HepG2 (cell line): Measurements from ENCODE around the gene KLF3. TPM values are rescaled to one million over a fixed set of nuclear protein-coding genes. Genes with fewer than 3 reads are reported as not detected.
A peak's percentile ranks its signal among the peaks of the same experiment; 100 is the strongest.

Source experiments
- BHLHE40 ChIP-seq: IDR thresholded peaks from 2 replicates; pipeline ENCODE4 v1.6.1; 2011; ENCODE audit warnings: low read length, improper control_type of control experiment
- FOXP1 ChIP-seq, 2 experiments: fragments of 450-650 bp in 1 of 2; IDR thresholded peaks; 2 replicates each; pipeline ENCODE4 v1.6.1; 2017 to 2018; ENCODE audit warnings: antibody characterized with exemption in 1 of 2
- KDM2A ChIP-seq: sonication (generic); formaldehyde crosslinking; IDR thresholded peaks from 2 replicates; pipeline ENCODE4 v1.4.0; 2020; ENCODE audit warnings: low read depth, missing genetic modification reagents, borderline replicate concordance
- MTF1 ChIP-seq: sonication (generic); formaldehyde crosslinking; IDR thresholded peaks from 2 replicates; pipeline ENCODE4 v1.5.0; 2020; ENCODE audit warnings: missing genetic modification reagents
- NCOR1 ChIP-seq: fragments of 200-600 bp; sonication (generic); IDR thresholded peaks from 2 replicates; pipeline ENCODE4 v1.7.0; 2017; ENCODE audit warnings: antibody characterized with exemption, low read length, borderline replicate concordance
- TGIF2 ChIP-seq: IDR thresholded peaks from 2 replicates; pipeline ENCODE4 v1.6.1; 2016; ENCODE audit warnings: control low read depth, missing compliant biosample characterization
- XBP1 ChIP-seq: sonication (generic); formaldehyde crosslinking; IDR thresholded peaks from 2 replicates; pipeline ENCODE4 v1.5.0; 2020; ENCODE audit warnings: missing genetic modification reagents
- ZFX ChIP-seq: sonication (generic); formaldehyde crosslinking; IDR thresholded peaks from 2 replicates; pipeline ENCODE4 v1.4.0; 2020; ENCODE audit warnings: mild to moderate bottlenecking, low read depth, missing genetic modification reagents, moderate library complexity
- ZNF101 ChIP-seq: sonication (generic); formaldehyde crosslinking; IDR thresholded peaks from 2 replicates; pipeline ENCODE4 v1.4.0; 2020; ENCODE audit warnings: mild to moderate bottlenecking, low read depth, missing genetic modification reagents, borderline replicate concordance
- ZNF382 ChIP-seq: sonication (generic); formaldehyde crosslinking; IDR thresholded peaks from 2 replicates; pipeline ENCODE4 v1.5.0; 2020; ENCODE audit warnings: missing genetic modification reagents, mild to moderate bottlenecking, borderline replicate concordance
- ZNF589 ChIP-seq: sonication (generic); formaldehyde crosslinking; conservative IDR thresholded peaks from 2 replicates; pipeline ENCODE4 v1.8.0; 2022; ENCODE audit warnings: mild to moderate bottlenecking, moderate library complexity, missing genetic modification reagents
- ZNF839 ChIP-seq: sonication (generic); formaldehyde crosslinking; IDR thresholded peaks from 2 replicates; pipeline ENCODE4 v1.4.0; 2020; ENCODE audit warnings: missing genetic modification reagents, mild to moderate bottlenecking, borderline replicate concordance
- polyA plus RNA-seq, 8 experiments: library from polyadenylated mRNA; depleted of rRNA in 3 of 8; stranded (reverse) in 7 of 8; unstranded in 1 of 8; fragments of >200 nt; fragmentation: Illumina TruSeq in 4 of 8; extraction: Trizol in 4 of 8; gene quantifications; 2 replicates each; pipeline versions ENCODE4 v1.2.1 to v1.2.3, GENCODE V29; 2011 to 2016; ENCODE audit warnings: low read depth in 4 of 8, missing spikeins in 1 of 8, mixed read lengths in 1 of 8; ENCODE audit not compliant: insufficient read depth in 1 of 8
- total RNA-seq, 5 experiments: library from RNA; depleted of rRNA; stranded (reverse); fragments of >200 nt; fragmentation: Illumina TruSeq; extraction: Trizol; gene quantifications; 2 replicates each; pipeline ENCODE4 v1.2.3, GENCODE V29; 2016; ENCODE audit warnings: low read depth in 1 of 5
- TF ChIP-seq, protein P1 (sequence below): sonication (generic); formaldehyde crosslinking; IDR thresholded peaks from 2 replicates; pipeline ENCODE4; 2020; ENCODE audit warnings: missing genetic modification reagents, mild to moderate bottlenecking, borderline replicate concordance
- TF ChIP-seq, protein P2 (sequence below): sonication (generic); formaldehyde crosslinking; IDR thresholded peaks from 2 replicates; pipeline ENCODE4 v1.5.1; 2020; ENCODE audit warnings: mild to moderate bottlenecking, missing genetic modification reagents, borderline replicate concordance
- TF ChIP-seq, protein P3 (sequence below): sonication (generic); formaldehyde crosslinking; IDR thresholded peaks from 2 replicates; pipeline ENCODE4 v1.4.0; 2020; ENCODE audit warnings: mild to moderate bottlenecking, missing genetic modification reagents
- TF ChIP-seq, protein P4 (sequence below): sonication (generic); formaldehyde crosslinking; conservative IDR thresholded peaks from 2 replicates; pipeline ENCODE4 v1.4.0; 2020; ENCODE audit warnings: mild to moderate bottlenecking, missing genetic modification reagents, moderate library complexity

Gene KLF3
- total and polyA plus RNA-seq, 2 of the 13 experiments (the other 11 are each of a cell fraction or from before 2014, with no cell fraction given): 29.1 to 37.8 TPM

DNA sequence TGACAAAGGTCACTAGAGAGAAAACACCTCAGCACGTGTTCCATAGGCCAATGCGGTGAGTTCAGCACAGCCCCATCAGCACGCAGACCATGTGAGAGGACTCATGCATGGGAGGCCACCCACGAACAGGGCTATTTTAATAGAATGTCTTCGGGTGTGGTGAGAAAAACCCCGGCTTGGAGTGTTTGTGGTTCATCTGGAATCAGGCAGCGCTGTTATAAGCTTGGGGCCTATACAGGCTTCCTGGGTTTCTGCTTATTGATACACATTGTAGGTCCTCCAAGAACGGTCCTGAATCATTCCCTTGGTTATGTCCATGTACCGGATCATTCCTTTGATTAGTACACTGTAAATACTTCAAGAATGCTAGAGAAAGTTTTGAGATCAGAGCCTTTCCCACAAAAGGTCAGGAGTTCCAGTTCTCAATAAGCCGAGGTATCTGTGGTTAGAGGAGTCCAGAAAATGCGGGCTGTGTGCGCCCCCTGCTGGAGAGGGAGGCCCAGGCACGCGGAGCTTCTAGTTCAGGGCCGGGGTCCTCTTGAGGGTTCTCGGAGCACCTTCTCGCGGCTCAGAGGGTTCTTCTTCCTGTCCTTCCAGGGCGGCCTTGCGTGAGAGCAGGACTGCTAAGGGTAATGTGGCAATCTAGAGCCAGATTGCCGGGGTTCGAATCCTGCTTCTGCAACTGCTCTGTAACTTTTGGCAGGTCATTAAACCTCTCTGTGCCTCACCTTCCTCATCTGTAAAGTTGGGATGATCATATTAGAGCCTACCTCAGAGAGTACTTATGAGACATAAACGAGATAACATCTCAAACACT is 67.0 kb downstream of the KLF3 start (continued):
- TF ChIP-seq, protein P1, sequence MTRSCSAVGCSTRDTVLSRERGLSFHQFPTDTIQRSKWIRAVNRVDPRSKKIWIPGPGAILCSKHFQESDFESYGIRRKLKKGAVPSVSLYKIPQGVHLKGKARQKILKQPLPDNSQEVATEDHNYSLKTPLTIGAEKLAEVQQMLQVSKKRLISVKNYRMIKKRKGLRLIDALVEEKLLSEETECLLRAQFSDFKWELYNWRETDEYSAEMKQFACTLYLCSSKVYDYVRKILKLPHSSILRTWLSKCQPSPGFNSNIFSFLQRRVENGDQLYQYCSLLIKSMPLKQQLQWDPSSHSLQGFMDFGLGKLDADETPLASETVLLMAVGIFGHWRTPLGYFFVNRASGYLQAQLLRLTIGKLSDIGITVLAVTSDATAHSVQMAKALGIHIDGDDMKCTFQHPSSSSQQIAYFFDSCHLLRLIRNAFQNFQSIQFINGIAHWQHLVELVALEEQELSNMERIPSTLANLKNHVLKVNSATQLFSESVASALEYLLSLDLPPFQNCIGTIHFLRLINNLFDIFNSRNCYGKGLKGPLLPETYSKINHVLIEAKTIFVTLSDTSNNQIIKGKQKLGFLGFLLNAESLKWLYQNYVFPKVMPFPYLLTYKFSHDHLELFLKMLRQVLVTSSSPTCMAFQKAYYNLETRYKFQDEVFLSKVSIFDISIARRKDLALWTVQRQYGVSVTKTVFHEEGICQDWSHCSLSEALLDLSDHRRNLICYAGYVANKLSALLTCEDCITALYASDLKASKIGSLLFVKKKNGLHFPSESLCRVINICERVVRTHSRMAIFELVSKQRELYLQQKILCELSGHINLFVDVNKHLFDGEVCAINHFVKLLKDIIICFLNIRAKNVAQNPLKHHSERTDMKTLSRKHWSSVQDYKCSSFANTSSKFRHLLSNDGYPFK (CRISPR knock-in tag): no peak
- TF ChIP-seq MTF1 (CRISPR knock-in tag) (no peak), NCOR1 (no peak), XBP1 (no peak), FOXP1 (IDR thresholded peaks at IDR 0.05) (no peak), FOXP1 (CRISPR knock-in tag; IDR thresholded peaks at IDR 0.05) (no peak), ZFX (CRISPR knock-in tag) (peak; percentile 66), ZNF589 (CRISPR knock-in tag) (no peak), KDM2A (peak; percentile 76), TGIF2 (CRISPR knock-in tag) (no peak), ZNF839 (CRISPR knock-in tag) (no peak), ZNF101 (CRISPR knock-in tag) (no peak), BHLHE40 (no peak), ZNF382 (CRISPR knock-in tag) (no peak)
- TF ChIP-seq, protein P2, sequence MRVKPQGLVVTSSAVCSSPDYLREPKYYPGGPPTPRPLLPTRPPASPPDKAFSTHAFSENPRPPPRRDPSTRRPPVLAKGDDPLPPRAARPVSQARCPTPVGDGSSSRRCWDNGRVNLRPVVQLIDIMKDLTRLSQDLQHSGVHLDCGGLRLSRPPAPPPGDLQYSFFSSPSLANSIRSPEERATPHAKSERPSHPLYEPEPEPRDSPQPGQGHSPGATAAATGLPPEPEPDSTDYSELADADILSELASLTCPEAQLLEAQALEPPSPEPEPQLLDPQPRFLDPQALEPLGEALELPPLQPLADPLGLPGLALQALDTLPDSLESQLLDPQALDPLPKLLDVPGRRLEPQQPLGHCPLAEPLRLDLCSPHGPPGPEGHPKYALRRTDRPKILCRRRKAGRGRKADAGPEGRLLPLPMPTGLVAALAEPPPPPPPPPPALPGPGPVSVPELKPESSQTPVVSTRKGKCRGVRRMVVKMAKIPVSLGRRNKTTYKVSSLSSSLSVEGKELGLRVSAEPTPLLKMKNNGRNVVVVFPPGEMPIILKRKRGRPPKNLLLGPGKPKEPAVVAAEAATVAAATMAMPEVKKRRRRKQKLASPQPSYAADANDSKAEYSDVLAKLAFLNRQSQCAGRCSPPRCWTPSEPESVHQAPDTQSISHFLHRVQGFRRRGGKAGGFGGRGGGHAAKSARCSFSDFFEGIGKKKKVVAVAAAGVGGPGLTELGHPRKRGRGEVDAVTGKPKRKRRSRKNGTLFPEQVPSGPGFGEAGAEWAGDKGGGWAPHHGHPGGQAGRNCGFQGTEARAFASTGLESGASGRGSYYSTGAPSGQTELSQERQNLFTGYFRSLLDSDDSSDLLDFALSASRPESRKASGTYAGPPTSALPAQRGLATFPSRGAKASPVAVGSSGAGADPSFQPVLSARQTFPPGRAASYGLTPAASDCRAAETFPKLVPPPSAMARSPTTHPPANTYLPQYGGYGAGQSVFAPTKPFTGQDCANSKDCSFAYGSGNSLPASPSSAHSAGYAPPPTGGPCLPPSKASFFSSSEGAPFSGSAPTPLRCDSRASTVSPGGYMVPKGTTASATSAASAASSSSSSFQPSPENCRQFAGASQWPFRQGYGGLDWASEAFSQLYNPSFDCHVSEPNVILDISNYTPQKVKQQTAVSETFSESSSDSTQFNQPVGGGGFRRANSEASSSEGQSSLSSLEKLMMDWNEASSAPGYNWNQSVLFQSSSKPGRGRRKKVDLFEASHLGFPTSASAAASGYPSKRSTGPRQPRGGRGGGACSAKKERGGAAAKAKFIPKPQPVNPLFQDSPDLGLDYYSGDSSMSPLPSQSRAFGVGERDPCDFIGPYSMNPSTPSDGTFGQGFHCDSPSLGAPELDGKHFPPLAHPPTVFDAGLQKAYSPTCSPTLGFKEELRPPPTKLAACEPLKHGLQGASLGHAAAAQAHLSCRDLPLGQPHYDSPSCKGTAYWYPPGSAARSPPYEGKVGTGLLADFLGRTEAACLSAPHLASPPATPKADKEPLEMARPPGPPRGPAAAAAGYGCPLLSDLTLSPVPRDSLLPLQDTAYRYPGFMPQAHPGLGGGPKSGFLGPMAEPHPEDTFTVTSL (CRISPR knock-in tag): no peak
- TF ChIP-seq, protein P3, sequence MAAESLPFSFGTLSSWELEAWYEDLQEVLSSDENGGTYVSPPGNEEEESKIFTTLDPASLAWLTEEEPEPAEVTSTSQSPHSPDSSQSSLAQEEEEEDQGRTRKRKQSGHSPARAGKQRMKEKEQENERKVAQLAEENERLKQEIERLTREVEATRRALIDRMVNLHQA (CRISPR knock-in tag): no peak
- TF ChIP-seq, protein P4, sequence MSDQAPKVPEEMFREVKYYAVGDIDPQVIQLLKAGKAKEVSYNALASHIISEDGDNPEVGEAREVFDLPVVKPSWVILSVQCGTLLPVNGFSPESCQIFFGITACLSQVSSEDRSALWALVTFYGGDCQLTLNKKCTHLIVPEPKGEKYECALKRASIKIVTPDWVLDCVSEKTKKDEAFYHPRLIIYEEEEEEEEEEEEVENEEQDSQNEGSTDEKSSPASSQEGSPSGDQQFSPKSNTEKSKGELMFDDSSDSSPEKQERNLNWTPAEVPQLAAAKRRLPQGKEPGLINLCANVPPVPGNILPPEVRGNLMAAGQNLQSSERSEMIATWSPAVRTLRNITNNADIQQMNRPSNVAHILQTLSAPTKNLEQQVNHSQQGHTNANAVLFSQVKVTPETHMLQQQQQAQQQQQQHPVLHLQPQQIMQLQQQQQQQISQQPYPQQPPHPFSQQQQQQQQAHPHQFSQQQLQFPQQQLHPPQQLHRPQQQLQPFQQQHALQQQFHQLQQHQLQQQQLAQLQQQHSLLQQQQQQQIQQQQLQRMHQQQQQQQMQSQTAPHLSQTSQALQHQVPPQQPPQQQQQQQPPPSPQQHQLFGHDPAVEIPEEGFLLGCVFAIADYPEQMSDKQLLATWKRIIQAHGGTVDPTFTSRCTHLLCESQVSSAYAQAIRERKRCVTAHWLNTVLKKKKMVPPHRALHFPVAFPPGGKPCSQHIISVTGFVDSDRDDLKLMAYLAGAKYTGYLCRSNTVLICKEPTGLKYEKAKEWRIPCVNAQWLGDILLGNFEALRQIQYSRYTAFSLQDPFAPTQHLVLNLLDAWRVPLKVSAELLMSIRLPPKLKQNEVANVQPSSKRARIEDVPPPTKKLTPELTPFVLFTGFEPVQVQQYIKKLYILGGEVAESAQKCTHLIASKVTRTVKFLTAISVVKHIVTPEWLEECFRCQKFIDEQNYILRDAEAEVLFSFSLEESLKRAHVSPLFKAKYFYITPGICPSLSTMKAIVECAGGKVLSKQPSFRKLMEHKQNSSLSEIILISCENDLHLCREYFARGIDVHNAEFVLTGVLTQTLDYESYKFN (CRISPR knock-in tag): peak; percentile 31; the same call in 1 of the 2 replicates
